OCI-LY7 (cell line): ENCODE measurements around the gene SERPINB10. TPM values are rescaled to one million over a fixed set of nuclear protein-coding genes. Genes with fewer than 3 reads are reported as not detected.
"Not testable (repeated sequence)": the region's sequence is repeated elsewhere in the genome, so short reads cannot be mapped to it uniquely, and the experiment has no call there.

Source experiments
- BruUV-seq: library from RNA; stranded (reverse); fragments of 400-500 nt; replicated peaks from 2 replicates; lab custom pipeline; 2021; lab: Mats Ljungman, UMichigan
- CTCF ChIA-PET: fragments of 300-600 bp; sonication (Branson Sonifier 250); formaldehyde crosslinking; loops from one replicate; lab custom pipeline; 2022; ENCODE audit warnings: antibody characterized with exemption; ENCODE audit not compliant: unreplicated experiment; lab: Charles Lee
- POLR2A ChIA-PET: fragments of 300-600 bp; sonication (Branson Sonifier 250); formaldehyde crosslinking; loops from one replicate; lab custom pipeline; 2022; ENCODE audit warnings: antibody characterized with exemption; lab: Charles Lee
- DNase-seq: peaks from one replicate; pipeline ENCODE4 v3.0.0-alpha.2; 2015; ENCODE audit warnings: low spot score
- H2AFZ ChIP-seq: fragments of 200-600 bp; sonication (generic), shearing (Covaris generic); 2 replicates; pipeline ENCODE4 v1.6.1; 2014; ENCODE audit warnings: mild to moderate bottlenecking, antibody characterized with exemption, low read length, moderate library complexity
- H3K27ac ChIP-seq: fragments of 200-600 bp; sonication (generic); 2 replicates; pipeline ENCODE4 v1.5.1; 2014; ENCODE audit warnings: mixed run types, low read depth, mild to moderate bottlenecking, moderate library complexity, low read length, inconsistent platforms; ENCODE audit not compliant: poor library complexity, severe bottlenecking
- H3K36me3 ChIP-seq: fragments of 200-600 bp; sonication (generic); 2 replicates; pipeline ENCODE4 v1.6.1; 2014; ENCODE audit warnings: mild to moderate bottlenecking, antibody characterized with exemption, low read length, moderate library complexity, mixed read lengths; ENCODE audit not compliant: insufficient read depth
- H3K4me1 ChIP-seq: fragments of 200-600 bp; sonication (generic); 2 replicates; pipeline ENCODE4 v1.5.1; 2014; ENCODE audit warnings: mild to moderate bottlenecking, low read length; ENCODE audit not compliant: insufficient read depth, poor library complexity, severe bottlenecking
- H3K4me2 ChIP-seq: fragments of 200-600 bp; sonication (generic); 2 replicates; pipeline ENCODE4 v1.6.1; 2014; ENCODE audit warnings: mild to moderate bottlenecking, low read length
- H3K4me3 ChIP-seq: fragments of 200-600 bp; sonication (generic); 2 replicates; pipeline ENCODE4 v1.5.1; 2014; ENCODE audit warnings: mild to moderate bottlenecking, low read depth, low read length; ENCODE audit not compliant: poor library complexity, severe bottlenecking
- H3K79me2 ChIP-seq: fragments of 200-600 bp; sonication (generic); 2 replicates; pipeline ENCODE4 v1.6.1; 2016; ENCODE audit warnings: low read depth, mild to moderate bottlenecking, low read length, moderate library complexity, mixed read lengths; ENCODE audit not compliant: insufficient read depth
- H3K9me2 ChIP-seq: fragments of 200-600 bp; sonication (generic); 2 replicates; pipeline ENCODE4 v1.6.1; 2016; ENCODE audit warnings: mild to moderate bottlenecking, low read length, mixed read lengths; ENCODE audit not compliant: insufficient read depth
- H3K9me3 ChIP-seq: fragments of 200-600 bp; sonication (generic); 2 replicates; pipeline ENCODE4 v1.6.1; 2014; ENCODE audit warnings: mild to moderate bottlenecking, mixed run types, low read length, mixed read lengths
- H4K20me1 ChIP-seq: fragments of 200-600 bp; sonication (generic); 2 replicates; pipeline ENCODE4 v1.6.1; 2014; ENCODE audit warnings: mild to moderate bottlenecking, antibody characterized with exemption, low read length, moderate library complexity, mixed read lengths; ENCODE audit not compliant: insufficient read depth
- EZH2phosphoT487 ChIP-seq: fragments of 200-600 bp; sonication (generic); IDR thresholded peaks from 2 replicates; pipeline ENCODE4 v1.6.1; 2018; ENCODE audit warnings: low read depth, borderline replicate concordance, mild to moderate bottlenecking, mixed run types, antibody characterized with exemption, low read length, moderate library complexity, mixed read lengths
- intact Hi-C: fragments of 100-400 bp; cut with micrococcal nuclease; formaldehyde crosslinking; loops from one replicate; pipeline ENCODE4 v1.10.0; 2022; ENCODE audit not compliant: unreplicated experiment
- total RNA-seq, 2 experiments: library from RNA; depleted of rRNA in 1 of 2; stranded (reverse); fragments of >200 nt in 1 of 2; shearing (Covaris generic) in 1 of 2; gene quantifications; 2 replicates each; pipeline ENCODE4 v1.2.3, GENCODE V29; 2014 to 2022
- TF ChIP-seq, protein P1 (sequence below): fragments of 200-600 bp; sonication (generic); conservative IDR thresholded peaks from 2 replicates; pipeline ENCODE4 v1.5.1; 2014; ENCODE audit warnings: mild to moderate bottlenecking, antibody characterized with exemption, low read length, moderate library complexity, mixed read lengths

SERPINB10 gene
- total RNA-seq, 2 experiments from 2014 or later = not detected

DNA sequence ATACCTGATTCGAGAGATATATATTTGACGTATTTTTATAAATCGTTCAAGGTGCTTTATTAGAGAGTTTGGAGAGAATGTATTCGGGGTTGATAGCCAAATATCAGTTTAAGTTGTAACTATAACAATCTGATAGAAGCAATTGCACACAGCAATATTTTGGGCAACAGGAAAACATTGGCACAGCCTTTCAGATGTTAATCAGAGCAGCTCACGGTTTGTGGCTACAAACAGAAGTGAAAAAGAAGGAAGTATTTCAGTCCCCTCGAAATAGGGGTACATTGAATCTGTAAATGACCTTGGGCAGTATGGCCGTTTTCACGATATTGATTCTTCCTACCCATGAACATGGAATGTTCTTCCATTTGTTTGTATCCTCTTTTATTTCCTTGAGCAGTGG, 20.6 kb downstream of the SERPINB10 start:
- no peak overlapping the region for H3K27ac ChIP-seq
- no peak for DNase-seq
- H3K4me2 ChIP-seq = no peak overlapping the region
- no peak overlapping the region for H3K4me3 ChIP-seq
- no peaks in the 10 kb centered on the region for H3K36me3 ChIP-seq
- no peaks in the 10 kb centered on the region for H3K79me2 ChIP-seq
- no TSS peak for BruUV-seq
- ChIA-PET CTCF (no interaction called here), POLR2A (no interaction called here)
- TF ChIP-seq, protein P1, sequence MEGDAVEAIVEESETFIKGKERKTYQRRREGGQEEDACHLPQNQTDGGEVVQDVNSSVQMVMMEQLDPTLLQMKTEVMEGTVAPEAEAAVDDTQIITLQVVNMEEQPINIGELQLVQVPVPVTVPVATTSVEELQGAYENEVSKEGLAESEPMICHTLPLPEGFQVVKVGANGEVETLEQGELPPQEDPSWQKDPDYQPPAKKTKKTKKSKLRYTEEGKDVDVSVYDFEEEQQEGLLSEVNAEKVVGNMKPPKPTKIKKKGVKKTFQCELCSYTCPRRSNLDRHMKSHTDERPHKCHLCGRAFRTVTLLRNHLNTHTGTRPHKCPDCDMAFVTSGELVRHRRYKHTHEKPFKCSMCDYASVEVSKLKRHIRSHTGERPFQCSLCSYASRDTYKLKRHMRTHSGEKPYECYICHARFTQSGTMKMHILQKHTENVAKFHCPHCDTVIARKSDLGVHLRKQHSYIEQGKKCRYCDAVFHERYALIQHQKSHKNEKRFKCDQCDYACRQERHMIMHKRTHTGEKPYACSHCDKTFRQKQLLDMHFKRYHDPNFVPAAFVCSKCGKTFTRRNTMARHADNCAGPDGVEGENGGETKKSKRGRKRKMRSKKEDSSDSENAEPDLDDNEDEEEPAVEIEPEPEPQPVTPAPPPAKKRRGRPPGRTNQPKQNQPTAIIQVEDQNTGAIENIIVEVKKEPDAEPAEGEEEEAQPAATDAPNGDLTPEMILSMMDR = no peak
- no peak for TF ChIP-seq EZH2phosphoT487
- H2AFZ ChIP-seq = no peak overlapping the region
- H3K4me1 ChIP-seq = no peaks in the 10 kb centered on the region
- H3K9me2 ChIP-seq = no peaks in the 10 kb centered on the region
- intact Hi-C loops = no loop called here
- H3K9me3 ChIP-seq = no peaks in the 10 kb centered on the region
- H4K20me1 ChIP-seq = no peaks in the 10 kb centered on the region

DNA sequence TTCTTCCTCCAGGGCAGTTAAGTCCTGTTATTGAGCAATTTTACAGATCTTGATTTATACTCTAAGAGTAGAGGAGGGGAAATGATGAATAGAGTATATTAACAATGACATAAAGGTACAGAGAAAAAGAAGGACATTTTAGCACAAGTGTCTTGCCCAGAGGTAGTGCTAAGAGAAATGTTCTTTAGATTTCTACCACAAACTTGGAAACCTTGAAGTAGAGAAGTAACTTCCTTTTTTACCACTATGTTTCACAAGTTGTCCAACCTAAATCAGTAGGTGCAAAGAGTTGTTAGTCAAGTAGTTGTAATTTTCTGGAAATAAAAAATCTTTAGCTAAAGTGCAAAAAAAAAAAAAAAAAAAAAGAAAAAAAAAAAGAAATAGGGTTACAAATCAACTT, 21.6 kb downstream of the SERPINB10 start:
- H3K4me3 ChIP-seq, intact Hi-C loops, H3K4me2 ChIP-seq, H2AFZ ChIP-seq, CTCF ChIA-PET, H3K36me3 ChIP-seq, H4K20me1 ChIP-seq, H3K27ac ChIP-seq, DNase-seq, BruUV-seq, H3K9me3 ChIP-seq, H3K79me2 ChIP-seq, H3K4me1 ChIP-seq, H3K9me2 ChIP-seq: not testable (repeated sequence)
- POLR2A ChIA-PET = interaction anchor here (0.6 kb wide), 1 partner anchor 12 kb away, joined by 5 read pairs; no protein-coding TSS in a partner anchor

DNA sequence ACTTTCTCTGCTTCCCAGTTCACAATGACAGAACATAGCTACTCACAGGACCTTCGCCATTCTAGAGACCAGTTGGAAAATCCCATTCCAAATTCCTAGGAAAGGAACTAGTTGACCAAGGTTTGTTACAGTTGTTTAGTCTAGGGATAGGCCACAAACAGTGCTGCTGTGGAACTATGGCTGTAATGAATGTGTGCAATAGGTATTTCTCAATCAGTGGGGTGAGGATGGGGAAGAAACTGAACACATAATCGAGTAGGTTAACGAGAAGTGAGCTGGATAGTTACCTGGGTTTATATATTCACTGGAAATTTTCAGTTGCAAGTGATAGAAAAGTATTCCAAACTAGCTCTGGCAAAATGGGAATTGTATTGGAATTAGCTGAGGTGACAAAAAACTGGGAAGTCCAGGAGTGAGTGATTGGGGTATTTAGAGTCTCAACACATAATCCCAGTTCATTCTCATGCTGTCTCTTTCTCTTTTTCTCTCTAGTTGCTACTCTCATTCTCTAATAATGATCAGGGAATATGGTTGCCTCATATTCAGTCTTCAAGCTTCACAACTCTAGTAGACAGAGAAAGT, 23.1 kb downstream of the SERPINB10 start:
- Histone ChIP-seq H3K4me2 (no peak overlapping the region), H4K20me1 (no peaks in the 10 kb centered on the region), H3K4me3 (no peak overlapping the region), H3K79me2 (no peaks in the 10 kb centered on the region), H3K4me1 (no peaks in the 10 kb centered on the region), H3K9me2 (no peaks in the 10 kb centered on the region), H3K36me3 (no peaks in the 10 kb centered on the region), H3K27ac (no peak overlapping the region), H2AFZ (no peak overlapping the region), H3K9me3 (no peaks in the 10 kb centered on the region)
- no peak for TF ChIP-seq EZH2phosphoT487
- TF ChIP-seq, protein P1 = no peak
- ChIA-PET POLR2A (interaction anchor here (1.3 kb wide), 1 partner anchor 28 kb away, joined by 3 read pairs; no protein-coding TSS in a partner anchor), CTCF (no interaction called here)
- BruUV-seq = no TSS peak
- no peak for DNase-seq
- intact Hi-C loops = no loop called here
